IPS DF 6.9 (cell line): ENCODE data around the gene ZFP36.

ENCODE experiments used
- DNase-seq: peaks from one replicate; pipeline ENCODE4 v3.0.0-alpha.2; 2013; ENCODE audit warnings: low read depth, low spot score
- H3K27ac ChIP-seq: one replicate; pipeline ENCODE4 v1.5.1; 2013; ENCODE audit warnings: low read length, control low read depth
- H3K27me3 ChIP-seq: 2 replicates; pipeline ENCODE4 v1.6.1; 2013; ENCODE audit warnings: mild to moderate bottlenecking, low read length; ENCODE audit not compliant: control insufficient read depth, insufficient read depth
- H3K36me3 ChIP-seq: 2 replicates; pipeline ENCODE4 v1.6.1; 2013; ENCODE audit warnings: low read length; ENCODE audit not compliant: control insufficient read depth, insufficient read depth
- H3K4me1 ChIP-seq: 2 replicates; pipeline ENCODE4 v1.6.1; 2013; ENCODE audit warnings: low read length; ENCODE audit not compliant: control insufficient read depth, insufficient read depth
- H3K4me3 ChIP-seq: 2 replicates; pipeline ENCODE4 v1.5.1; 2013; ENCODE audit warnings: mild to moderate bottlenecking, low read length
- H3K9me3 ChIP-seq: 2 replicates; pipeline ENCODE4 v1.6.1; 2013; ENCODE audit warnings: low read length, inconsistent platforms; ENCODE audit not compliant: control insufficient read depth, insufficient read depth
- WGBS: extraction: QIAGEN DNeasy Blood & Tissue Kit; methylation state at CpG from one replicate; pipeline ENCODE4 v1.1.7; 2013; ENCODE audit warnings: mixed read lengths, missing lambda C conversion rate; ENCODE audit not compliant: insufficient read length, insufficient coverage; 5-methylcytosine and 5-hydroxymethylcytosine counted together

Gene ZFP36, protein sequence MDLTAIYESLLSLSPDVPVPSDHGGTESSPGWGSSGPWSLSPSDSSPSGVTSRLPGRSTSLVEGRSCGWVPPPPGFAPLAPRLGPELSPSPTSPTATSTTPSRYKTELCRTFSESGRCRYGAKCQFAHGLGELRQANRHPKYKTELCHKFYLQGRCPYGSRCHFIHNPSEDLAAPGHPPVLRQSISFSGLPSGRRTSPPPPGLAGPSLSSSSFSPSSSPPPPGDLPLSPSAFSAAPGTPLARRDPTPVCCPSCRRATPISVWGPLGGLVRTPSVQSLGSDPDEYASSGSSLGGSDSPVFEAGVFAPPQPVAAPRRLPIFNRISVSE

DNA sequence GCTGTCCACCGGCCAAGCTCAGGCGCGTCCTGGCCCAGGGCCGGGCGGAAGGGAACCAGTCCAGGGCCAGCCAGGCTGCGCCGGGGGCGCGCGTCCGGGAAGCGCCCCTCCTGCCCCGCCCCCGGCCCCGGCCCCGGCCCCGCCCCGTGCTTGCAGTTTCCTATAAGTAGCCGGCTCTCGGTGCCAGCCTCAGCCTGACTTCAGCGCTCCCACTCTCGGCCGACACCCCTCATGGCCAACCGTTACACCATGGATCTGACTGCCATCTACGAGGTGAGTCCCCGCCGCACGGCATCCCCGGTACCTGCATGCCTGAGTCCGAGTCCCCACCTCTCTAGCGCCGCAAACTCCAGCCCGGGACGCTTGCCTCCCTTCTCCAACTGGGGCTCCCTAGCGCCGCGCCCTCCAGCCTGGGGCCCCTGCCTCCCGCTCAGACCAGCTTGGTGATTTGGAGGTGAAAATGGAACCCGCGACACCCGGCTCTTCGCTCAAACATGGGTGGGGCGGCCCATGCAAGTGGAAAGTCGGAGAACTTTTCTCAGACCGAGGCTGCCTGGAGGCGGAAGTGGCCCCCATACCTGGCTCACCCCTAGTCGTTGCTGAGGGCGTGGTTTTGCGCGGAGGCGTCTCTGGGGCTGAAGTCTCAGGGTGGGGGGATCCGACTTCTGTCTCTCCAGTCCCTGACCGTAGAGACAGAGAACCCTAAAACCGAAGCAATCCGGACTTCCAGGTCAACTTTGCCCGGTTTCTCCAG lies at the start of gene ZFP36:
TSS of gene ZFP36 (plus strand) at position 192 of the 754 bp plus-strand sequence. CDS start at position 250, 58 bp downstream.
- Histone ChIP-seq H3K4me3 (peak within 1 kb of the TSS; percentile 56), H3K27ac (no peak within 1 kb of the TSS), H3K4me1 (peaks cover 18% of the 10 kb centered on the region), H3K9me3 (no peaks in the 10 kb centered on the region), H3K36me3 (no peaks in the 10 kb centered on the region), H3K27me3 (no peaks in the 10 kb centered on the region)
- WGBS: no CpG with 5 or more reads among the region's 56 CpGs
- DNase-seq: no peak

DNA sequence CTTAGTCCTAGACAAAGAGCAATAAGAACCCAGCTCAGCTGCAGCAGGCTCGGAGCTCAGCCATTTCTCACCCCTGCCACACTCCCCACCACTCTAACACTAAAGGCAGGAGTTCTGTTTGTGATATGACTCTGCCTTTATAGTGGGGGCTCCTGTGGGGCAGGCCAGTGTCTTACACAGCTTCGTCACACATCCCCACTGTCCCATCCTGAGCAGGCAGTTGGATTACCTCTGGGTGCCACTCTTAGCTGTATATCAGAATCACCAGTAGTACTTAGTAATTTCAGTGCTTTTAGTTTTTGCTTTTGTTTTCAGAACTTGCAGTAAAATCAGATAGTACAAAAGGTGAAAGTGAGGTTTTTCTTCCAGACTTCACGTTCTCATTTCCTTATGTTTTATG lies 47.6 kb upstream of the ZFP36 start:
- no CpG with 5 or more reads among the region's 3 CpGs for WGBS

DNA sequence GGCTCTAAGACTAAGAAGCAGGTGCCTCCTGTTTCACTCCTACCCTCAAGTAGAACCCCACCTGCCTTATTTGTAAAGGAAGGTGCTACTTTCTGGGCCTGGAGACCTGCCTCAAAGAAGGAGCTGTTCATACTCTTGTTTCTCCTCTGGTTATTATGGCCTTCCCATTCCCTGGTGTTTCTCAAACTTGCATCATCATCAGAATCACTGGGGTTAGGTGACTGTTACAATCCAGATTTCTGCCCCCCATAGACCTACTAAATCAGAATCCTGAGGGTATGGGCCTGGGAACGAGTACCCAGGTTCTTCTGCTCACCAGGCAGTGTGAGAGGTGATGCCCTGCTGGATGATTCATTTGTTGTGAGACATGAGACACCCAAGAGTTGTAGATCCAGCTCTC lies 46.0 kb upstream of the ZFP36 start:
- Histone ChIP-seq H3K27me3 (no peaks in the 10 kb centered on the region), H3K9me3 (no peaks in the 10 kb centered on the region), H3K4me1 (no peaks in the 10 kb centered on the region), H3K36me3 (peaks cover 24% of the 10 kb centered on the region; the same call in 1 of the 2 replicates), H3K4me3 (no peak overlapping the region), H3K27ac (no peak overlapping the region)
- DNase-seq: no peak
- no CpG with 5 or more reads among the region's 1 CpG for WGBS

More for the DNA sequence above, 47.6 kb upstream of the ZFP36 start:
- H3K27me3 ChIP-seq: no peaks in the 10 kb centered on the region
- no peak overlapping the region for H3K4me3 ChIP-seq
- no peaks in the 10 kb centered on the region for H3K4me1 ChIP-seq
- peaks cover 28% of the 10 kb centered on the region; the same call in 1 of the 2 replicates for H3K36me3 ChIP-seq
- DNase-seq: no peak
- no peak overlapping the region for H3K27ac ChIP-seq
- no peaks in the 10 kb centered on the region for H3K9me3 ChIP-seq

DNA sequence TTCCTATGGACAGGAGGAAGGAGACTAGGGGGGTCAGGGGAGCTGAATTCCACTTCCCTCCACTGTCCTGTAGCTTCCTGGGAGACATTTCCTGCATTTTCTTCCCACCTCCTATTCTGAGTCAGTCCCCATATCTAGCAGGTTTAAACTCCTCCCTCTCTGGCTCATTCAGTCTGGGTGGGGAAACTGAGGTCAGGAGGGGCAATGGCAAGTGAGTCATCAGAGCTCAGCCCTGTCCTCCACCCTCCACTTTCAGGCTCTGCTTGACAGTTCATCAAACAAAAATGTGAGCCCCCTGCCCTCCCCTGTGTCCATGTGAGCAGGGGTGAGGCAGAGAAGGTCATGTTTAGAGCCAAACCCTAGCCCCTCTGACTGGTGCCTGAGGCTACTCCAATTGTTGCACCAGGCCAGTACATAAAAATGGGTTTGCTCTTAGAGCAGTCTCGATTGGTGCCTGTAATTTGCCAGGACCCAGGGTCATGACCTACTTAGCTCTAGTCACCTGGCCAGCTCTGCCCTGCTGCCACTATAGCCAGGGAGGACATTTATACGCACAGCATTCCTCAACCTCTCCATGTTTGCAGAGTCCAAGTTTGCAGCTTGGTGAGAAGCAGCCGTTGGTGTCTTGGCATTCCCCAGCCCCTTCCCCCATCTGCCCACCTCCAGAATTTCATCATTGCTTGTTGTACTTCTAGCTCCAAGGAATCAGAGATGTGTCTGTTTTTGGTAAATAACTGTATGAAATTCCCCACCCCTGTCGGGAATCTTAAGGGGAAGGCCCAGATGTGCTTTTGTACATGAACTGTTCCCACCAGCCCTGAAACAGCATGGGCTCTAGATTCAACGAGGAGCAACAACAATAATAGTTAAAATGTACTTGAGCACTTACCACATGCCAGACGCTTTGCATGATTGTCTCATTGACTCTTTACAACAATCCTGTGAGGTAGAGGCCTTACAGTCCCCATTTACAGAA lies 43.7 kb upstream of the ZFP36 start:
- Histone ChIP-seq H3K4me1 (no peaks in the 10 kb centered on the region), H3K4me3 (no peak overlapping the region), H3K27ac (no peak overlapping the region), H3K36me3 (peaks cover 12% of the 10 kb centered on the region; the same call in 1 of the 2 replicates), H3K27me3 (no peaks in the 10 kb centered on the region), H3K9me3 (no peaks in the 10 kb centered on the region)
- DNase-seq: no peak
- no CpG with 5 or more reads among the region's 6 CpGs for WGBS

DNA sequence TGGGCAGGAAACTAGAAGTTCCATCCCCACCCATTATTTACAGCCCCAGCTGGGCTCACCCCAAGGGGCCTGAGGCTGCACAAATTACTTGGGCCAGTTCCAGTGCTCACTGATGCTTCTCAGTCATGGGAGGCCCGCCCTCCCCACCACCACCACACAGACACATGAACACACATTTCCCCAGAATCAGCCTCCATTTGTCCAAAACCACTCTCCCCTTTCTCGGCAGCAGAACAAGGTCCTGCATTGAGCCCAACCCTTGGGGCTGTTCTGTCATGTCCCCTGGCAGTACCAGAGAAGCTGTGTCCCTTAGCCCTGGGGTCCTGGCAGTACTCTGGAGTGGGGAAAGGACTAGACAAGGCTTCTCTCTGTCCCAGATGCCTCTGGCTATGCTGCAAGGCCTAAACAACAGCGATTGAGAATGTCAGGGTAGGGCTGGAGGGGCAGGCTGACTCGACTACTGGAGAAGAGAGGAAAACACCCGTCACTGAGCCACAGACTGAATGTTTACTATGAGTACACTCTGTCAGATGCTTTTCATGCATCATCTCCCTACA lies 42.7 kb upstream of the ZFP36 start:
- no peak overlapping the region for H3K4me3 ChIP-seq
- no peaks in the 10 kb centered on the region for H3K9me3 ChIP-seq
- no peaks in the 10 kb centered on the region for H3K27me3 ChIP-seq
- DNase-seq: no peak
- WGBS: no CpG with 5 or more reads among the region's 5 CpGs
- peaks cover 7% of the 10 kb centered on the region; the same call in 1 of the 2 replicates for H3K36me3 ChIP-seq
- no peaks in the 10 kb centered on the region for H3K4me1 ChIP-seq
- no peak overlapping the region for H3K27ac ChIP-seq

DNA sequence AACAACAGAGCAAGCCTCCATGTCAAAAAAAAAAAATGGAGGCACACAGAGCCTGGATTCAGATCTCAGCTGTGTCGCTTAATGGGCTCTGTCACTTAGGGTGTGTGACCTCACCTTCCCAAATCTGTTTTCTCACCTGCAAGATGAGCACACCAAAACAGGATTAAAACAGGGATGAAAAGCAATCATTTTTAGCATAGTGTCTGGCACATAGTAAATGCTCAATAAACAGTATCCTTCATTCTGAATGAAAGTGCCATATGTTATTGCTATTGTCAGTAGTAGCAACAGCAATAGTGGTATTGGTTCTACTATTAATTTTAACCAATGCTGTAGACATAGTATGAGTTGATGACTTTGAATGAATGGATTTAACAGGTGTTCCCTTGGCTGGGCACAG lies 41.1 kb upstream of the ZFP36 start:
- H3K36me3 ChIP-seq: peaks cover 12% of the 10 kb centered on the region
- WGBS: no CpG with 5 or more reads among the region's 1 CpG

DNA sequence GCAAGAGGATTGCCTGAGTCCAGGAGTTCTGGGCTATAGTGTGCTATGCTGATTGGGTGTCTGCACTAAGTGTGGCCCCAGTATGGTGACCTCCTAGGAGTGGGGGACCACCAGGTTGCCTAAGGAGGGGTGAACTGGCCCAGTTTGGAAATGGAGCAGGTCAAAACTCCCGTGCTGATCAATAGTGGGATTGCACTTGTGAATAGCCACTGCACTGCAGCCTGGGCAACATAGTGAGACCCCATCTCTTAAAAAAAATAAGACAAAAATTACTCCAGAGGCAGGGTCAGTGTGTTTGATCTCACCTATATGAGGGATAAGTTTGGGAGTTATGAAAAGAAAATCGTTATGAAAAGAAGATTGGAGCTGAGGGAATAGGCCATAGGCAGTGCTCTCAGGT lies 37.4 kb upstream of the ZFP36 start:
- no peak for DNase-seq
- no CpG with 5 or more reads among the region's 2 CpGs for WGBS

More for the DNA sequence above, 41.1 kb upstream of the ZFP36 start:
- no peak for DNase-seq
- Histone ChIP-seq H3K27ac (no peak overlapping the region), H3K9me3 (no peaks in the 10 kb centered on the region), H3K4me1 (no peaks in the 10 kb centered on the region), H3K27me3 (no peaks in the 10 kb centered on the region), H3K4me3 (no peak overlapping the region)

DNA sequence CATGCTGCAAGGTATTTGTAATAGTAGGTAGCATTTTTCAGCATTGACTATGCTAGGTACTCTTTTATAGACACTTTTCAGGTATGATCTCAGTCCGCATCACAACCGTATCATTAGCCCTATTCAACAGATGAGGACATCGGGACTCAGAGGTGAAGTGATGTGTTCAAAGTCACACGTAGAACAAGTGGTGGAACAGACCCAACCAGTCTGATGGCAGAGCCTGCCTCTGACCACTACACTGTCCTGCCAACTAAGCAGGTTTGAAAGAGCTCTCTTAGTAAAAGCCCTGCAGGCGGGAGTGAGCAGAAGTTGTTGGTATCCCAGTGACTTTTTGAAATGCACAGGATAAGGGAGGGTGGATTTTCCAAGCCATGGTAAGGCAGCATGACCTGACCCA lies 35.9 kb upstream of the ZFP36 start:
- peaks cover 16% of the 10 kb centered on the region for H3K36me3 ChIP-seq

More for the DNA sequence above, 37.4 kb upstream of the ZFP36 start:
- Histone ChIP-seq H3K27me3 (no peaks in the 10 kb centered on the region), H3K4me3 (no peak overlapping the region), H3K4me1 (no peaks in the 10 kb centered on the region), H3K9me3 (no peaks in the 10 kb centered on the region), H3K36me3 (peaks cover 12% of the 10 kb centered on the region), H3K27ac (no peak overlapping the region)

DNA sequence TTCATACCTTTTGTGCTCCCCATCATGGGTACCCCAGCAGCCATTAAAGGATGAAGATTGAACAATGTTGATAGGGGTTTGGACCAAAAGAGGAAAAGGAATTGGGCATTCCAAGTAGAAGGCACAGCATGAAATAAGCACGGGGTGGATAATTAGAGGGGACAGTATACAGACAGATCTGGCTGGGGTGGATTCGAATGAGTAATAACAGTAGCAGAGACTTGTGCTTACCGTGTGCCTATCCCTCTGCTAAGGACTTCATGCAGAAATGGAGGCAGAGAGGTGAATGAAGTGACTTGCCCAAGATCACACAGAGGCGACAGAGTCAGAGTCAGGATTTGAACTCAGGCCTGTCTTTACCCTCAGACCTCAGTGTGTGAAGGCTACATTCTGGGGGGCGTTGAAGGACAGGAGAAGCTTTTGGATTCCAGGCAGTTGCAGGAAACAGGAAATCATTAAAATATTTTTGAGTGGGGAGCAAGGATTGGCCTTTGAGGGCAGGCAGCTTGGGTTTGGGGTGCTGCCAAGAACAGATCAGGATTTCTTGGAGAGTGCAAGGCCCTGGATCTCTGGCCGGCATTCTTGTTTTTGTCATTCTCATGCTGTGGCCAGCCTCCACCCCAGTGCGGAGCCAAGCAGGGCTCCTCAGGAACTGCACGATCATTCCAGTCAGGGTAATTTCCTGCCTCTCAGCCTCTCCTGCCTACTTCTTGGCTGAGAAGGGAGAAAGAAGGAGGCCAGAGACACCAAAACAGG lies 34.4 kb upstream of the ZFP36 start:
- DNase-seq: no peak
- Histone ChIP-seq H3K9me3 (no peaks in the 10 kb centered on the region), H3K4me1 (no peaks in the 10 kb centered on the region), H3K27ac (no peak overlapping the region), H3K4me3 (no peak overlapping the region), H3K27me3 (no peaks in the 10 kb centered on the region), H3K36me3 (peaks cover 27% of the 10 kb centered on the region)
- WGBS: no CpG with 5 or more reads among the region's 8 CpGs

More for the DNA sequence above, 35.9 kb upstream of the ZFP36 start:
- Histone ChIP-seq H3K27me3 (no peaks in the 10 kb centered on the region), H3K4me3 (no peak overlapping the region), H3K9me3 (no peaks in the 10 kb centered on the region), H3K27ac (no peak overlapping the region), H3K4me1 (no peaks in the 10 kb centered on the region)
- no peak for DNase-seq
- WGBS: no CpG with 5 or more reads among the region's 5 CpGs
